HG03025 (cell line): ENCODE results near the gene HDAC6.
A peak's percentile ranks its signal among the peaks of the same experiment; 100 is the strongest.

Source experiments
- ATAC-seq: cut with Tn5 transposase; IDR thresholded peaks from one replicate; pipeline ENCODE4 v1.9.1; 2021; ENCODE audit warnings: mild to moderate bottlenecking, moderate library complexity; ENCODE audit not compliant: unreplicated experiment, low FRiP score

HDAC6 gene

DNA sequence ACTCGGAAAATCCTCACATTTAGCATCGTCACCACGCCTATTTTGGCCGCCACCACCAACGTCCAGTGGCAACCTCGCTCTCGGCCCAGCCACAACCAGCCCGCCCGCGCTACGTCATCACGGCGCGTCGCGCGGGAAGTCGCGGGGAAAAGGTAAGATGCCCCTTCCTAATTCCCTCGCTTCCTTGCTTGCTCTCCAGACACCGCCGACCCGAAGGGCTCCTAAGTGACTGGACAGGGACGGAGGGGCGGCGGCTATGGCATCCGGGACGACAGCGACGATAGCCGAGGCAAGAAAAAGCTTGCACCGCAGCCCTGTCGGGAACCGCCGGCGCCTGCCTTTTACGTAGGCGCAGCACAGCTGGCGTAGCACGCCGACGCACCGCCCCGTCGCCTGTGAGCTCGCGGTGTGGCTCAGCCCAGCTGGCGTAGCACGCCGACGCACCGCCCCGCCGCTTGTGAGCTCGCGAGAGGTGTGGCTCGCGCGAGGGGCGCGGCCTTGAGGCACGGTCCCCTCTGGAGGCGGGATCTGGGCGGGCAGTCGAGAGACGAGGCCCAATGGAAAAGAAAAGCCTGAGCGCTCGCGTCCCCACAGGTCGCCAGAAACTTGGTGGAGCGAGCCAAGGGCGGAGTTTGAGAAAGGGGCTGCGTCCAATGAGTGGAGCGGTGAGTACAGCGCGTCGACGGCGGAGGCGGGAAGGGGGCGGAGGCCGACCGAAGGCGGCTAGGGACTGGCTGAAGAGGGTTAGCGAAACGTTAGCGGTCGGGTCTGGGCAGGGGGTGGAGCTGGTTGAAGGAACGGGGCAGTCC, at the start of gene HDAC6:
HDAC6 (plus strand) TSS at position 788 of the 809 bp plus-strand sequence. CDS start 626 bp downstream, outside the sequence.
- peak; percentile 82 for ATAC-seq

DNA sequence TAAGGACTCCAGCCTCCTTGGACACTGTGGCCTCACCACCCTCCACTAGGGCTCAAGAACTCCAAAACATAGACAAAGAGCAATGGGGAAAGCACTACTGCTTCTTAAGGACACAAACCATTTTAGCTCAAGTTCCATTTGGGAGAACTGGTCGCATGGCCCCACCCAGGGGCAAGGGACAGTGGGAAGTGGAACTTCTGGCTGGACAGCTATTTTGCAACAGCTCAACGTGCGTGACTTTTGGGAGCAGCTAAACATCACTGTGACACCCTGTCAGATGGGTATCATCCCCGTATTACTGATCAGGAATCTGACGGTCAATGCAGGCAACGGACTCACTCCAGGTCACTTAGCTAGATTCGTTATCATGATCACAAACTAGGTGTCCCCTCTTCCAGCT, 49.4 kb upstream of the HDAC6 start:
- no peak for ATAC-seq

DNA sequence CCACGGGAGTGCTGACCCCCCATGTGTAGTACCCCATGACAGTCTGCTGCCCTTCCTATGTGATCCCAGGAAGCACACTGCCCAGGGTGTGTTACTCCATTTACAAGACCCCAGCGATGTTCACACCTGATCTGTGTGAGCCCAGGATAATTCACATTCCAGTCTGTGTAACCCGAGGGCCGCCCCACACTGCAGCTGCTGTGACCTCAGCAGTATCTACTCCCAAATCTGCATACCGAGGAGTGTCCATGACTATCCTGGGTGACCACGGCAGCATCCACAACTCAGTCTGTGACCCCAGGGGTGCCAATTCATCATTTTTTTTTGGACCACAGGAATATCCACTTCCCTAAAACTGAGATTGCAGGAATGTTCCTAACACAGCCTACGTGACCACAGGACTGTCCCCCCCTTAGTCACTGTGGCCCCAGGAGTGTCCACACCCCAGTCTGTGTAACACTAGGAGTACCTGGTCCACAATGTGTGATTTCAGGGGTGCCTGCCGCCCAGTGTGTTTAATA, 48.1 kb upstream of the HDAC6 start:
- ATAC-seq = no peak

DNA sequence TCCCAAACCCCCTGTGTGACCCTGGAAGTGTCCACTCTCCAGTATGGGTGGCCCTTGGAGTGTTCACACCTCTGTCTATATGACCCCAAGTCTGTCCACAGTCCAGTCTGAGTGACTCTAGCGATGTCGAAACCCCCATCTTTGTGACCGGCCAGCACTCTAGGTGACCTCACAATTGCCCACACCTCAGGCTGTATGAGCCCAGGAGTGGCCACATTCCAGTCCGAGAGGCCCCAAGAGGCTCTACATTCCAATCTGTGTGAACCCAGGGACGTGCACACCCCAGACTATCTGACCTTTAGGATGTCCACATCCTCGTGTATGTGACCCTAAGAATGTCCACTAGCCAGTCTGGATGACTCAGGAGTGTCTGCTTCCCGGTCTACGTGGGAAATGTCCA, 47.6 kb upstream of the HDAC6 start:
- no peak for ATAC-seq

DNA sequence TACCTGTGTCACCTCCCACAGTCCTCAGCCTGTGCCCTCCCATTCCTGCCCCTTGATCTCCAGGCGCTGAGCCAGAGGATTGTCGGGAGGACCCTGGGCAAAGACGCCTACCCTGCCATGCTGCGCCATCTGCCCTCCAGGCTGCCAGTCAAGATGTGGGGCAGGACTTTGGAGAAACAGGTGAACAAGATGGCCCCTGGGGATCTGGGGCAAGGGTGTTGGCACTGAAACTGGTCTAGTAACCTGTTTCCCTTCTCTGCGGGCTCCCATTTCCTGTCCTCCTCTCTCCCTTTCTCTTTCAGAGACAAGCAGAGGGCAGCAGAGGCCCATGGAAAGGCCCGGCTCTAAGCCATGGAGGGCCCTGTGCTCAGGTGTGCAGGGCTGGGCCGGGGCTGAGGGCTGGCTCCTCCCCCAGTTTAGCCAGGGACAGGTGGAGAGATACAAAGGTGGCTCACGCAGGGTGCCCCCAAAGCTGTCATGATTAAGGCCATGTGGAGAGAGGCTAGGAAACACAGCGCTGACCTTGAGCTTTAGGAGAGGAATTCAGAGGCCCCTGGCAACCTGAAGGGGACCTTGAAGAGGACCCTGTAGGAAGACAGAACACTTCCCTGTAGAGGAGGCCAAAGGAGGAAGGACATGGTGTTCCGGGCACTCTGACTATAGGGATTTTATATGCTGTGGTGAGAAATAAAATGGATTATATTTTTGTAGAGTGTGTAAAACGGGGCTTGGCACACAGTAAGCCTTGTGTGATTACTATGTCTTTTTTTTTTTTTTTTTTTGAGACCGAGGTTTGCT, 40.0 kb upstream of the HDAC6 start, which contains the start of gene GLOD5:
GLOD5 (plus strand) TSS at position 74 of the 798 bp plus-strand sequence; CDS start at position 118, 44 bp downstream.
- no peak for ATAC-seq

- no peak for ATAC-seq
Measured at GRCh38 chrX:48769230-48769629, 32.6 kb upstream of the HDAC6 start.

- no peak for ATAC-seq
Measured at GRCh38 chrX:48770296-48770695, 31.6 kb upstream of the HDAC6 start.

- no peak for ATAC-seq
Measured at GRCh38 chrX:48772602-48773001, 29.3 kb upstream of the HDAC6 start.

DNA sequence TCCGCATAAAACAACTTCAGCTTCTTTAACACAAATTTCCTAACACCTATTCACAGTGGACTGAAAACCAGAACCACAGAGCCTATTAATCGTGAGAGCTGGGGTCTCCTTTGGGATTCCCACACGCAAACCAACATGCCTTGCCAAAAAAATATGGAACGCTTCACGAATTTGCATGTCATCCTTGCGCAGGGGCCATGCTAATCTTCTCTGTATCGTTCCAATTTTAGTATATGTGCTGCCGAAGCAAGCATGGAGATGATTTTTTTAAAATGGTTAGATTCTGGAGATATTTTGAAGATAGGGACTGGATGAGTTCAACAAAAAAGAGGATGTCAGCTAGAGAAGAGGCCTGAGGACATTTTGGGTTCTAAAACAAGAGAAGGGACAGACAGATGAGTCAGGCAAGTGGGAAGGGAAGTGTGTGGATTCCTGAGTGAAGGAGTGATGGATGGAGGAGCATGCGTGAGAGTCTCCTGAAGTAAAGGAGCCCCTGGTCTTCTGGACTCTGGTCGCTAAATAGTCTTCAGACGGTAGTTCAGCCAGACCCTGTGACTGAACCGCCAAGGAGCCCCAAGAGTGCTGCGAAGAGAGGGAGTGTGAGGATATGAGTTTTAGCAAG, 24.9 kb upstream of the HDAC6 start:
- ATAC-seq = no peak

DNA sequence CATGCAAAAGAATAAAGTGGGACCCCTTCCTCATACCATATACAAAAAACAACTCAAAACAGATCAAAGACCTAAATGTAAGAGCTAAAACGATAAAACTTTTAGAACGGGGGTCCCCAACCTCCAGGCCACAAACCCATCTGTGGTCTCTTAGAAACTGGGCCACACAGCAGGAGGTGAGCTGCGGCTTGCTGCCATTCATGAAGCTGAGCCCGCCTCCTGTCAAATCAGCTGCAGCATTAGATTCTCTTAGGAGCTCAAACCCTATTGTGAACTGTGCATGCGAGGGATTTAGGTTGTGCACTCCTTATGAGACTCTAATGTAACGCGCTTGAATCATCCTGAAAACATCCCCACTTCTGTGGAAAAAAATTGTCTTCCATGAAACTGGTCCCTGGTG, 22.5 kb upstream of the HDAC6 start:
- no peak for ATAC-seq

DNA sequence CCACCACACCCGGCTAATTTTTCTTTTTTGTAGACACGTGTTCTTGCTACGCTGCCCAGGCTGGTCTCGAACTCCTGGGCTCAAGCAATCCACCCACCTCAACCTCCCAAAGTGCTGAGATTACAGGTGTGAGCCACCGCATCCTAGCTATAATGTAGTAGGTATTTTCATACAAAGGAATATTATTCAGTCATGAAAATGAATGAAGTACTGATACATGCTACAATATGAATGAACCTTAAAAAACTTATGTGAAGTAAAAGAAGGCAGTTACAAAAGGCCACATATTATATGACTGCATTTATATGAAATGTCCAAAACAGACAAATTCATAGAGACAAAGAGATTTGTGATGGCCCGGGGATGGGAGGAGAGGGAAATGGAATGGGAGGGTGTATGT, 20.2 kb upstream of the HDAC6 start:
- no peak for ATAC-seq

GRCh38 chrX:48782216-48782615, 19.7 kb upstream of the HDAC6 start:
- no peak for ATAC-seq

GRCh38 chrX:48782795-48783194, 19.1 kb upstream of the HDAC6 start:
- ATAC-seq = no peak

DNA sequence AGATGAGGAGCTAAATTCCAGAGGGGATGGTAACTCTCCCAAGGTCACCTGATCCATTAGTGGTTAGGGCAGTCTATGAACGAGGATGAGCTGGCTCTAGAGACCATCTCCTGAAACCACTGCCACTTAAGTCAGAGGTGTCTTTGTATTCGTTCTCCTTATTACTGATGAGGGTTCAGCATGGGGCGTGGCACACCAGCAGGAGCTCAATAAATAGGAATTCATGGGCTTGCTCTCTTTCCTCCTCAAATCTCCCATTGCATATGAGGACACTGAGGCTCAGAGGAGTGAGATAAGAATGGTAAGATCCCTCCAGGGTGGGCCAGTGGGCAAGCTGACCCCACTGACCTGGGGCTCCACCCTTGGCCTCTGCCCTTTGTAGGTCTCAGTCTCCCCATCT, 17.1 kb upstream of the HDAC6 start:
- ATAC-seq = no peak

DNA sequence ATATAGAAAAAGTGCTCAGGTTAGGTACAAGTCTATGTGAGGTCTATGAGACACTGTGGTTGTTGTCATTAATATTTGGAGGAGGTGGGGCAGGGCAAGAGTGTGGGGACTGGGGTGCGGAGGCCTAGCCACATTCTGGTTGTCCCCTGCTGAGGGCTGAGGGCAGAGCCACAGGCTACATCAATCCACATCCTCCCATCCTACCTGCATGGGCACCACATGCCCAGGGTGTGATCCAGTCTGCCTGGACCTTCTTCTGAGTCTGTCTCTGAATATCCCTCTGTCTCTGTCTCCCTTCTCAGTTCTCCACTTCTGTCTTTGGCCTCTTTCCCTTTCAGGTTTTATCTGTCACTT, 16.7 kb upstream of the HDAC6 start:
- no peak for ATAC-seq

DNA sequence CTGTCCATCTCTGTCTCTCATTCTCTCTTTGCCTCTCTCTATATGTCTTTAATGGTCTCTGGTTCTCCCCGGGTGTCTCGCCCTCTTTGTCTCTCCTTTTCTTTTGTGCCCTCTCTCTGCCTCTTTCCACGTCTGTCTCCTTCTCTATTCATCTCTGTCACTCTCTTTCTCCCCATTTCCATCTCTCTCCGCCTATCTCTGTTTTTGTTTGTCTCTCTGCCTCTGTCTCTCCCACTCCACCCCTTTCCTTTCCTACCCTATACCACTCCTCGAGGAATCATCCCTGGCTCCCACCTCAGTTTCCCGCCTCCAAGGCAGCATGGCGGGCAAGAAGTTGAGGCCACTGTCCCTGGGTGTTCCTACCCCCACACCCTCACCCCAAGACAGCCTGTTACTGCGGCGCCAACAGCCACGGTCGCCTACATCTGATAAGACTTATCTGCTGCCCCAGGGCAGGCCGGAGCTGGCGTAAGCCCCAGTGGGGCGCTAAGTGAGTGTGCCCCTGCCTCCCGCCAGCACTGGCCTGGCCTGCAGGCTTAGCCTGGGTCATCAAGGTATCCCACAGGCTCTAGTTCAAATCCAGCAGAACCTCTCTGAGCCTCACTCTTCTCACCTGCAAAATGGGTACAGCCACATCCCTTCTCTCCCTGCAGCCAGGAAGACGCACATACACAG, 16.2 kb upstream of the HDAC6 start:
- ATAC-seq = no peak

GRCh38 chrX:48786341-48786800, 15.5 kb upstream of the HDAC6 start, which contains the start of gene GATA1:
Gene GATA1 (plus strand): TSS chrX:48786590. CDS start chrX:48791110, 4,520 bp downstream.
- no peak for ATAC-seq

DNA sequence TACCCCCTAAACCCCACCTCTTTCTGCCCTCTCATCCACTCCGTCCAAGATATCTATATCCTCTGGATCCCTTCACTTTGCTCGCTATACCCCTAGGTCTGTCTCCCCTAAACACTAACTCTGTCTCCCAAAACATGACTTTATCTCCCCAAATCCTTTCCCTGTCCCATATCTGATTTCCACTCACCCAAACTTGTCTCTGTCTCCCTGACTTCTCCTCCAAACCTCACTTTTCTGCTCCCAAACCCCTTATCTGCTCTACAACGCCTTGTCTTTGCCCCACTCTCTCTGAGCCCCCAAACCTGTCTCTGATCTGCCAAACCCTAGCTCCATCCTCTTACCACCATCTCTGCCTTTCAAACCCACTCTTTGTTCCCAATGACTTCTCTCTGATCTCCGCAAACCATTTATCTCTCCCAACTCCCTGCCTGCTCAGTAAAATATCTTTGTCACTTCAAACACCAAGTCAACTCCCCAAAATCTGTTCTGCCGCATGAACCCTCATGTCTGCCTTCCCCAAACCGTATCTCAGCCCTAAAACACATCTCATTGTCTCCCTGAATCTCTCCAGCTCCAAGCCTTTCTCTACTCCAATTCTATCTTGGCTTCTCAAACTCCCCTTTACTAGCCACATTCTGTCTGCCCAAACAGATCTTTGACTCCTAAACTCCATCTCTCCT, 14.9 kb upstream of the HDAC6 start:
- ATAC-seq = no peak

DNA sequence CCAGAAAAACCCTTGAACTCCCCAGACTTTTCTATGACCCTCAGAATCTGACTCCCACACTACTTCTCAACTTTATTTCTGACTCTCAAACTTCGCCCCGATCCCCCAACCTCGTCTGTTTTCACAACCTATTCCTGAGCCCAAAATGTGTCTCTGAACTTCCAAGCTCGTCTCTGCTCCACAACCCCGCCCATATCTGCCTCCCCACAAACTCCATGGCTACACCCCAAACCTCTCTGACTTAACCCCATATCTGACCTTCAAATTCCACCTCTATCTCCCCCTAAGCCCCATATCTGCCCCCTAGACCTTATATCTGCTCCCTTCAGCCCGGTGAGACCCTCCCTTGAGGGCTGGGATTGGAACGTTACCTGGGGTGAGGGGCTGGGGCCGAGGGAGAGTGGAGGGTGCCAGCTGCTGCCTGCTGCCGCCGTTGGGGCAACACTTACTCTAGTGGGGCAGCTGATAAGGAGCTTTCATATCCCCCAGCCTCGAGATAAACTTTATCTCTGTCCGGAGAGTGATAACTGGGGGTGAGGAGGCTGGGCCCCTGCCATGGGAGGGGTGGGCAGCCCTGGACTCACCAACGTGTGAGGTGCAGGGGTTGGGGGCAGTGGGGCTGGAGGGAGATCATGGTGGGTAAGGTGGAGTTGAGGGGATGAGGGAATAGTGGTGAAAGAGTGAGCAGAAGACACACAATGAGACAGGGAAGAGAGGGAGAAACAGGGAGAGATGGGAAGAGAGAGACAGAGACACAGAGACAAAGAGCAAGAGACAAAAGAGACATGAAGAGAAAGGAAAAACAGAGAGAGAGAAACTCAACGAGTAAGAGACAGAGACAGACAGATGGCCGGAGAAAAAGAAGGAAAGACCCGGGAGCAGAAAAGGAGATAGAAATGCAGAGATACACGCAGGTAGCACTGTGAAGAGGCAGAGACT, 14.1 kb upstream of the HDAC6 start:
- no peak for ATAC-seq
